AG10803 (cell line): ENCODE data around the gene EFCAB6.

ENCODE experiments used
- DNase-seq: peaks from one replicate; pipeline ENCODE4 v3.0.0; 2010; ENCODE audit warnings: low read depth
- H3K4me3 ChIP-seq: 2 replicates; pipeline ENCODE4 v1.5.1; 2011; ENCODE audit warnings: mild to moderate bottlenecking, low read length, control low read depth
- TF ChIP-seq, protein P1 (sequence below): conservative IDR thresholded peaks from 2 replicates; pipeline ENCODE4 v1.5.1; 2011; ENCODE audit warnings: mild to moderate bottlenecking, low read length, control low read depth, inconsistent platforms

Gene EFCAB6

GRCh38 chr22:43587574-43587973, 224.5 kb downstream of the EFCAB6 start:
- DNase-seq = peak; percentile 5
- TF ChIP-seq, protein P1, sequence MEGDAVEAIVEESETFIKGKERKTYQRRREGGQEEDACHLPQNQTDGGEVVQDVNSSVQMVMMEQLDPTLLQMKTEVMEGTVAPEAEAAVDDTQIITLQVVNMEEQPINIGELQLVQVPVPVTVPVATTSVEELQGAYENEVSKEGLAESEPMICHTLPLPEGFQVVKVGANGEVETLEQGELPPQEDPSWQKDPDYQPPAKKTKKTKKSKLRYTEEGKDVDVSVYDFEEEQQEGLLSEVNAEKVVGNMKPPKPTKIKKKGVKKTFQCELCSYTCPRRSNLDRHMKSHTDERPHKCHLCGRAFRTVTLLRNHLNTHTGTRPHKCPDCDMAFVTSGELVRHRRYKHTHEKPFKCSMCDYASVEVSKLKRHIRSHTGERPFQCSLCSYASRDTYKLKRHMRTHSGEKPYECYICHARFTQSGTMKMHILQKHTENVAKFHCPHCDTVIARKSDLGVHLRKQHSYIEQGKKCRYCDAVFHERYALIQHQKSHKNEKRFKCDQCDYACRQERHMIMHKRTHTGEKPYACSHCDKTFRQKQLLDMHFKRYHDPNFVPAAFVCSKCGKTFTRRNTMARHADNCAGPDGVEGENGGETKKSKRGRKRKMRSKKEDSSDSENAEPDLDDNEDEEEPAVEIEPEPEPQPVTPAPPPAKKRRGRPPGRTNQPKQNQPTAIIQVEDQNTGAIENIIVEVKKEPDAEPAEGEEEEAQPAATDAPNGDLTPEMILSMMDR = no peak
- H3K4me3 ChIP-seq = no peak overlapping the region

DNA sequence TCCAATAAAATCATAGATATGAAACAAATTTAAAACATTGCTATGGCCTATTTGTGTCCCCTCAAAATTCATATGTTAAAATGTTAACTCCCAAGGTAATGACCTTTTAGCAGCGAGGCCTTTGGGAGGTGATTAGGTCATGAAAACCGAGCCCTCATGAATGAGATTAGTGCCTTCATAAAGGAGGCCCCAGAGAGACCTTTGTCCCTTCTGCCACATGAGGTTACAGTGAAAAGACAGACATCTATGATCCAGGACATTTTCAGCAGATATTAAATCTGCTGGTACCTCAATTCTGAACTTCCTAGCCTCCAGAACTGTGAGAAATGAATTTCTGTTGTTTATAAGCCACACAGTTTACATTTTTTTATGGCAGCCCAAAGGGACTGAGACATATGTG, 228.6 kb downstream of the EFCAB6 start:
- TF ChIP-seq, protein P1 = no peak
- no peak overlapping the region for H3K4me3 ChIP-seq
- DNase-seq = no peak

GRCh38 chr22:43582394-43582793, 229.7 kb downstream of the EFCAB6 start:
- H3K4me3 ChIP-seq = no peak overlapping the region
- TF ChIP-seq, protein P1 = no peak
- DNase-seq = no peak

DNA sequence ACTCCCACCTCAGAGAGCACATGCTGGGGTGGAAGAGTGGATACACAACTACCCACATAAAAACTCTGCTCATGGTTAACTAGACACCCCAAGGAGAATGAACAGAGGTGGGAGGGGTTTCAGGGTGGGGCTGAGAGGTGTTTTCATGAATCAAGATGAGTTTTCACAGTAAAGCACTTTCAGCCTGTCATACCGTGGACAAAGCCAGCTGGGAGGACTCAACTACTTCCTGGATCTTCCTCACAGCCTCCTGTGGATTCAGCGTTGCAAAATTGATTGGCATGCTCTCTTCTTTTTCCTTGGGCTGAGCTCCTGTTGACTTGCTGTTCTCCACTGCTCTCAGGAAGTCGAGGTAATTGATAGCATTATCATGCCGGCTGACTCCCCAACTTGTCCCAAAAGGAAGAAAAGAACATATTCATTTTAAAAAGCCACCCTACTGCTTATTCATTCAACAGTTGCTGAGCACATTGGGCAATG, 231.8 kb downstream of the EFCAB6 start:
- DNase-seq = no peak
- TF ChIP-seq, protein P1 = no peak
- H3K4me3 ChIP-seq = no peak overlapping the region

DNA sequence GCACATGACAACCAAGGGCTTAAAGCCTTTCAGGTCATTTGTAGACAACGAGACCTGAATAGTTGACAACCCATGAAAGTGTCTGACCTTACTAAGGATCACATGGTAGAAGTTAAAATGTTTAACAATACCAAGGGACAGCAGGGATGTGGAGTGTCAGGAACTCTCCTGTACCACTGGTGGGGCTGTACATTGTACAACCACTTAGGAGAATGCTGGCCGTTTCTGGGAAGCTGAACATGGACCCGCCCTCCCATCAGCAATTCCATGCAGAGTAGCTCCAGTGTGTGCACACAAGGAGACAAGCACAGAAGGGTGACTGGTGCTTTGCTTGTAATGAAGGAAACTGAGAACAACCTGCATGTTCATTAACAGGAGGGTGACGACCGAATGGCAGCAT, 237.4 kb downstream of the EFCAB6 start:
- no peak for DNase-seq
- TF ChIP-seq, protein P1 = no peak
- no peak overlapping the region for H3K4me3 ChIP-seq

- no peak overlapping the region for H3K4me3 ChIP-seq
- no peak for DNase-seq
- TF ChIP-seq, protein P1 = no peak
Measured at GRCh38 chr22:43572710-43573109, 239.4 kb downstream of the EFCAB6 start.

GRCh38 chr22:43571181-43571580, 240.9 kb downstream of the EFCAB6 start:
- H3K4me3 ChIP-seq = no peak overlapping the region
- TF ChIP-seq, protein P1 = no peak
- no peak for DNase-seq
